Measurements from ENCODE around the gene KLHL29.

GRCh38 chr2:23529659-23530058, 144.7 kb downstream of the KLHL29 start:
- TF ChIP-seq SP1 (IDR thresholded peaks at IDR 0.05) (no peak), RAD21 (IDR thresholded peaks at IDR 0.05) (no peak), YY1 (IDR thresholded peaks at IDR 0.05) (no peak), TAF1 (conservative IDR thresholded peaks at IDR 0.05) (no peak), JUND (IDR thresholded peaks at IDR 0.05) (no peak)
- TF ChIP-seq, protein P1, sequence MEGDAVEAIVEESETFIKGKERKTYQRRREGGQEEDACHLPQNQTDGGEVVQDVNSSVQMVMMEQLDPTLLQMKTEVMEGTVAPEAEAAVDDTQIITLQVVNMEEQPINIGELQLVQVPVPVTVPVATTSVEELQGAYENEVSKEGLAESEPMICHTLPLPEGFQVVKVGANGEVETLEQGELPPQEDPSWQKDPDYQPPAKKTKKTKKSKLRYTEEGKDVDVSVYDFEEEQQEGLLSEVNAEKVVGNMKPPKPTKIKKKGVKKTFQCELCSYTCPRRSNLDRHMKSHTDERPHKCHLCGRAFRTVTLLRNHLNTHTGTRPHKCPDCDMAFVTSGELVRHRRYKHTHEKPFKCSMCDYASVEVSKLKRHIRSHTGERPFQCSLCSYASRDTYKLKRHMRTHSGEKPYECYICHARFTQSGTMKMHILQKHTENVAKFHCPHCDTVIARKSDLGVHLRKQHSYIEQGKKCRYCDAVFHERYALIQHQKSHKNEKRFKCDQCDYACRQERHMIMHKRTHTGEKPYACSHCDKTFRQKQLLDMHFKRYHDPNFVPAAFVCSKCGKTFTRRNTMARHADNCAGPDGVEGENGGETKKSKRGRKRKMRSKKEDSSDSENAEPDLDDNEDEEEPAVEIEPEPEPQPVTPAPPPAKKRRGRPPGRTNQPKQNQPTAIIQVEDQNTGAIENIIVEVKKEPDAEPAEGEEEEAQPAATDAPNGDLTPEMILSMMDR (IDR thresholded peaks at IDR 0.05; ENCODE audit: low read depth, low read length, missing input control), result no peak
- TF ChIP-seq, protein P2, sequence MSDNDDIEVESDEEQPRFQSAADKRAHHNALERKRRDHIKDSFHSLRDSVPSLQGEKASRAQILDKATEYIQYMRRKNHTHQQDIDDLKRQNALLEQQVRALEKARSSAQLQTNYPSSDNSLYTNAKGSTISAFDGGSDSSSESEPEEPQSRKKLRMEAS (IDR thresholded peaks at IDR 0.05), result no peak

Data from liver (tissue), 3 donors.